RWPE2 (cell line): ENCODE measurements around the gene ACAD10.

ENCODE experiments used
- ATAC-seq: fragments of 200-7000 bp; cut with Tn5 transposase; 3 replicates; pipeline ENCODE4 v1.9.1; 2021; ENCODE audit warnings: low read depth
- DNase-seq: peaks from one replicate; pipeline ENCODE4 v3.0.0-alpha.2; 2020; ENCODE audit warnings: low spot score
- H3K27ac ChIP-seq: fragments of 450-650 bp; 2 replicates; pipeline ENCODE4 v1.5.1; 2017; ENCODE audit warnings: mild to moderate bottlenecking; ENCODE audit not compliant: poor library complexity, severe bottlenecking
- H3K27me3 ChIP-seq: fragments of 250-450 bp; sonication (Bioruptor Pico); 2 replicates; pipeline ENCODE4 v1.5.1; 2021; ENCODE audit warnings: mild to moderate bottlenecking, moderate library complexity; ENCODE audit not compliant: insufficient read depth, poor library complexity, severe bottlenecking
- H3K36me3 ChIP-seq: fragments of 250-450 bp; sonication (Bioruptor Pico); 2 replicates; pipeline ENCODE4 v1.5.1; 2020; ENCODE audit warnings: low read depth, mild to moderate bottlenecking, moderate library complexity
- H3K4me1 ChIP-seq: fragments of 250-450 bp; sonication (Bioruptor Pico); 2 replicates; pipeline ENCODE4 v1.5.1; 2021; ENCODE audit warnings: mild to moderate bottlenecking, moderate library complexity; ENCODE audit not compliant: insufficient read depth, poor library complexity, severe bottlenecking
- H3K4me3 ChIP-seq: fragments of 250-450 bp; sonication (Bioruptor Pico); 2 replicates; pipeline ENCODE4 v1.5.1; 2021; ENCODE audit warnings: mild to moderate bottlenecking, moderate library complexity; ENCODE audit not compliant: severe bottlenecking
- H3K9me3 ChIP-seq: fragments of 250-450 bp; sonication (Bioruptor Pico); 2 replicates; pipeline ENCODE4 v1.5.1; 2021; ENCODE audit warnings: mild to moderate bottlenecking, moderate library complexity; ENCODE audit not compliant: severe bottlenecking
- CTCF ChIP-seq: fragments of 450-650 bp; IDR thresholded peaks from one replicate; pipeline ENCODE4 v1.5.1; 2017; ENCODE audit warnings: mild to moderate bottlenecking, moderate library complexity; ENCODE audit not compliant: poor library complexity, severe bottlenecking

Gene ACAD10

DNA sequence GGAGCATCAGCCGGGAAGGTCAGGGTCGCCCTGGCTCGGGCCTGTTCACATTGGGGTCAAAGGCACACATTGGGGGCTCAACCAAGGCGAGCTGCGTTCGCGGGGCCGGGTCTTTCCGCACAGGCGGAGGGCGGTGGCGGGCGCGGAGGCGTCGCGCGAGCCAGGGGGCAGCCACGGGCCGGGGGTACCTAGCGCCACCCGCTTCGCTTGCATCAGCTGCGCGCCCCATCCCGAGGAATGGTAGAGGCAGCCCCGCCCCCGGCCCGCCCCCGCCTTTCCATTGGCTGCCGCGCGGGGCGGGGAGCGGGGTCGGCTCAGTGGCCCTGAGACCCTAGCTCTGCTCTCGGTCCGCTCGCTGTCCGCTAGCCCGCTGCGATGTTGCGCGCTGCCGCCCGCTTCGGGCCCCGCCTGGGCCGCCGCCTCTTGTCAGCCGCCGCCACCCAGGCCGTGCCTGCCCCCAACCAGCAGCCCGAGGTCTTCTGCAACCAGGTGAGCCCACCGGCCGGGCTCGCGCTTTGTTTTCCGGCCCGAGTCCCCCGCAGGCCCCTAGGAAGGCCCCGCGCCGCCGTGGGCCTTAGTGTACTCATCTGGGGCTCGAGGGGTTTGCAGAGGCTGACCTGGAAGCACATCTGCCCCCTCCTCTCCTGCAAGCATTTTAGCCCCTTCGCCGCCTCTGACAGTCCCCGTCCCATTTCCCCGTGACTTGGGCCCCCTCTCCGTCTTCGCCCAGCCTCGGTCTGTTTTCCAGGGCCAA is 80.9 kb downstream of the ACAD10 start, which contains the start of gene ALDH2:
Gene ALDH2, plus strand, starts transcription at position 326 of the 754 bp plus-strand sequence. Its CDS starts 50 bp downstream, at position 376.
- peaks cover 6% of the 10 kb centered on the region for H3K4me1 ChIP-seq
- ATAC-seq: peak; percentile 81
- no peaks in the 10 kb centered on the region for H3K36me3 ChIP-seq
- DNase-seq: no peak
- TF ChIP-seq CTCF: no peak
- peak within 1 kb of the TSS; percentile 32 for H3K27ac ChIP-seq
- H3K4me3 ChIP-seq: peak within 1 kb of the TSS; percentile 51
- H3K9me3 ChIP-seq: no peaks in the 10 kb centered on the region
- H3K27me3 ChIP-seq: no peaks in the 10 kb centered on the region

DNA sequence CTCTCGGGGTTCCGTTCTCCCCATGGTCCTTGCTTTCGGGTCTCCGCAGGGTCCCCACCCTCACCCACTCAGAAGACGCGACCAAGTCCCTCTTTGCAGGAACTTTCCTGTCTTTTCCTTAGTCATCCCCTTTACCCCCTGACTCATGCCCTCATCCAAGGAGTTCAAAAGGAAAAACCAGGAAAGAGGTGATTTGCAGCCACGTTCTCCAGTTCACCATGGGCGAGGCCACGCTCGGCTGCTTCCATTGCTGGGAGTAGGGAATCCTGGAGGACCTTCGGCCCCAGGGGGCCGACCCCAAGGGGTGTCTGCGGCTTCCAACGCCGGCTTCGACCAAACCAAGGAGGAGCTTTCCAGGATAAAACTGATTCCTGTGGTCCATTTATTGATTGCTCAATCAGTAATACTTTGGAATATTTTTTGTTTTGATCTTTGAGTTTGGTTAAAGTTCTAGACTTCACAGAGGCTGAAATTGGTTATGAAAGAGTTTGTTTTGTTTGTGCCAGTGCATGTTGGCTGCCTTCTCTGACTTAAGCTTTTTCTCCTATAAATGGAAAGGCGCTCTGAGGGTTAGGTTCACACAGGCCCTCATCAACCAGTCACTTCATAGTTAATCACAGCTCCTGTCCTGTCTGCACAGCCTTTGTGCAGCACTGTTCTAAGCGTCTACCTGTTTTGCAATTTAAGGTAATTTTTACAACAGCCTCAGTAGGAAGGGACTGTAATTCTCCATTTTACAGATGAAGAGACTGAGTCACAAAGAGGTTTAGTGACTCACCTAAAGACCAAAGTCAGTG is 81.7 kb downstream of the ACAD10 start:
- no peak for TF ChIP-seq CTCF
- ATAC-seq: peak; percentile 69
- no peaks in the 10 kb centered on the region for H3K27me3 ChIP-seq
- no peaks in the 10 kb centered on the region for H3K9me3 ChIP-seq
- peak overlapping the region; percentile 32 for H3K27ac ChIP-seq
- peaks cover 6% of the 10 kb centered on the region for H3K4me1 ChIP-seq
- no peak for DNase-seq
- peak overlapping the region; percentile 51 for H3K4me3 ChIP-seq
- no peaks in the 10 kb centered on the region for H3K36me3 ChIP-seq

DNA sequence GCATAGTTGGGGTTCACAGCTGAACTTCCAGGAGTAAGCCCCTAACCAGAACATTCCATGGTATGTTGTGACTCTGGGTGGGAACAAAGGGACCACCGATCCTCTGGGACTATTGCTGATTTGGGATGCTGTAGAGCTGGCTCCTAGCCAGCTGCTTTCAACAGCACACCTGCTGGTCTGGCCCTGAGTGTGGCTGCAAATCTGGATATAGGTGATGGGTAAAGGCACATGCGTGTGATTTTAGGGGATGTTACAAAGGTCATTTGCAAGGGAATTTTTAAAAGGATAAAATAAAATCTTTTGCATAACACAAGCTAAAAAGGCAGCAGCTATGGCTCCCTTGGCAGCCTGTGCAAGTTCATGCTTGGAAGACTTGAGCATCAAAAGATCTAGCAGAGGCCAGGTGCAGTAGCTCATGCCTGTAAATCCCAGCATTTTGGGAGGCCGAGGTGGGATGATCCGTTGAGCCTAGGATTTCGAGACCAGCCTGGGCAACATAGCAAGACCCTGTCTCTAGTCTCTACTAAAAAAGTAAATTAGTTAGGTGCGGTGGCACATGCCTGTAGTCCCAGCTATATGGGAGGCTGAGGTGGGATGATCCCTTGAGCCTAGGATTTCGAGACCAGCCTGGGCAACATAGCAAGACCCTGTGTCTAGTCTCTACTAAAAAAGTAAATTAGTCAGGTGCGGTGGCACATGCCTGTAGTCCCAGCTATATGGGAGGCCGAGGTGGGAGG is 82.5 kb downstream of the ACAD10 start:
- no peak for TF ChIP-seq CTCF
- Histone ChIP-seq H3K27ac (no peak overlapping the region), H3K4me1 (peaks cover 8% of the 10 kb centered on the region), H3K4me3 (no peak overlapping the region), H3K36me3 (no peaks in the 10 kb centered on the region), H3K9me3 (no peaks in the 10 kb centered on the region), H3K27me3 (no peaks in the 10 kb centered on the region)
- no peak for ATAC-seq
- no peak for DNase-seq

DNA sequence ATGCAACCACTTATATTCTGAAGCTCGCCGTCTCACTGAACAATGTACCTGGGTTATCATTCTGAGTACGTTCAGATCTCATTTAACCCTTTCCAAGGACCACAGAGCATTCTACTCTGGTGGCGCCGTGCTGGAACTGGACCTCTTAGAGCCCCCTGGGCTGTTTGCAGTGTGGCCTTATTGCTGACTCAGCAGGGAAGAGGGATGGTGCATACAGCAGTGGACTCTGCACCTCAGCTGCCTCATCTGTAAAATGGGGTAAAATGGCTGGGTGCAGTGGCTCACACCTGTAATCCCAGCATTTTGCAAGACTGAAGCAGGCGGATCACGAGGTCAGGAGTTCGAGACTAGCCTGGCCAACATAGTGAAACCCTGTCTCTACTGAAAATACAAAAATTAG is 83.7 kb downstream of the ACAD10 start:
- TF ChIP-seq CTCF: no peak
- H3K9me3 ChIP-seq: no peaks in the 10 kb centered on the region
- H3K4me3 ChIP-seq: no peak overlapping the region
- peaks cover 20% of the 10 kb centered on the region for H3K4me1 ChIP-seq
- H3K36me3 ChIP-seq: no peaks in the 10 kb centered on the region
- H3K27me3 ChIP-seq: no peaks in the 10 kb centered on the region
- no peak overlapping the region for H3K27ac ChIP-seq
- DNase-seq: no peak
- no peak for ATAC-seq
